GM12874 (cell line): ENCODE measurements around the gene F8.

Experiments used
- TF ChIP-seq, protein P1 (sequence below): IDR thresholded peaks from 2 replicates; pipeline ENCODE4 v1.5.1; 2011; ENCODE audit warnings: low read depth, mild to moderate bottlenecking, control low read depth, low read length, moderate library complexity; ENCODE audit not compliant: insufficient read depth

F8 gene

DNA sequence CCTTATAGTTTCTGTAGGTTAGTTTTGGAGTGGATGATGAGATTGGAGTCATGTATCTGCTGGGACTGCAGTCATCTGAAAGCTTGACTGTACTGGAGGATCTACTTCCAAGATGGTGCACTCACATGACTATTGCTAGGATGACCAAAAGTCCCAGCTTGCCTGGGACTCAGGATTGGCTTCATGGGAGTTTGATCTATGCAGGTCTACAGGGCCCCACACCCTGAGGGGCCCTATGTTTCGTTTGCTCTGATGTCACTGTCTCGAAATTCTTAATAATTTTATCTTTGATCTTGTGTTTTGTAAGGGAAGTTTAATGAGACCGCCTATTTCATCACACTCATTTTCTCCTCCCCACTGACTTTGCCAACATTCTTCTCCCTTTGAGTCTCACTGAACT lies 188.0 kb downstream of the F8 start, which contains the start of gene SMIM9:
Gene SMIM9, minus strand, starts transcription at position 101 of the 400 bp plus-strand sequence. CDS start 3,806 bp downstream, outside the sequence.
- TF ChIP-seq, protein P1, sequence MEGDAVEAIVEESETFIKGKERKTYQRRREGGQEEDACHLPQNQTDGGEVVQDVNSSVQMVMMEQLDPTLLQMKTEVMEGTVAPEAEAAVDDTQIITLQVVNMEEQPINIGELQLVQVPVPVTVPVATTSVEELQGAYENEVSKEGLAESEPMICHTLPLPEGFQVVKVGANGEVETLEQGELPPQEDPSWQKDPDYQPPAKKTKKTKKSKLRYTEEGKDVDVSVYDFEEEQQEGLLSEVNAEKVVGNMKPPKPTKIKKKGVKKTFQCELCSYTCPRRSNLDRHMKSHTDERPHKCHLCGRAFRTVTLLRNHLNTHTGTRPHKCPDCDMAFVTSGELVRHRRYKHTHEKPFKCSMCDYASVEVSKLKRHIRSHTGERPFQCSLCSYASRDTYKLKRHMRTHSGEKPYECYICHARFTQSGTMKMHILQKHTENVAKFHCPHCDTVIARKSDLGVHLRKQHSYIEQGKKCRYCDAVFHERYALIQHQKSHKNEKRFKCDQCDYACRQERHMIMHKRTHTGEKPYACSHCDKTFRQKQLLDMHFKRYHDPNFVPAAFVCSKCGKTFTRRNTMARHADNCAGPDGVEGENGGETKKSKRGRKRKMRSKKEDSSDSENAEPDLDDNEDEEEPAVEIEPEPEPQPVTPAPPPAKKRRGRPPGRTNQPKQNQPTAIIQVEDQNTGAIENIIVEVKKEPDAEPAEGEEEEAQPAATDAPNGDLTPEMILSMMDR: no peak

DNA sequence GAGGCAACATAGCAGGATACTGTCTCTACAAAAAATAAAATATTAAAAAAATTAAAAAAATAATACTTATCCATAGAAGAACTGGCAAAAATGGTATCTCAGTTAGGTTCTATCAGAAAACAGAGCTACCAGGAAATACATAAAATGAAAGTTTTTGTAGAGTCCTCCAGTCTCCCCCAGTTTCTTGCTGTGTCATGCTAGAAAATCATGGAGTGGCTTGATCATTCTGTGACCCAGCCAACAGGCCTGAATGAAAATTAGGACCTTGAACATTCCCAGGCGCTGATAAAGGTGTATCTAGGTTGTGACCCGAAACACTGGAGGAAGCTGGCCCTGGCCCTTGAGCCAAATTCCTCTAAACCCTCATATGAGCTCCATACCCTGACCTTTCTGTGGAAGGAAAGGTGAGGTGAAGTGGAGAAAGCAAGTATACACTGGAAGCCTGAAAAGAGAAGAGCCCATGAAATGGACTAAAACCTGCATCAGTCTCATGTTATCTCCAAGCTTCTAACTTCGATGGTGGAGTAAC lies 188.7 kb downstream of the F8 start:
- TF ChIP-seq, protein P1: no peak

DNA sequence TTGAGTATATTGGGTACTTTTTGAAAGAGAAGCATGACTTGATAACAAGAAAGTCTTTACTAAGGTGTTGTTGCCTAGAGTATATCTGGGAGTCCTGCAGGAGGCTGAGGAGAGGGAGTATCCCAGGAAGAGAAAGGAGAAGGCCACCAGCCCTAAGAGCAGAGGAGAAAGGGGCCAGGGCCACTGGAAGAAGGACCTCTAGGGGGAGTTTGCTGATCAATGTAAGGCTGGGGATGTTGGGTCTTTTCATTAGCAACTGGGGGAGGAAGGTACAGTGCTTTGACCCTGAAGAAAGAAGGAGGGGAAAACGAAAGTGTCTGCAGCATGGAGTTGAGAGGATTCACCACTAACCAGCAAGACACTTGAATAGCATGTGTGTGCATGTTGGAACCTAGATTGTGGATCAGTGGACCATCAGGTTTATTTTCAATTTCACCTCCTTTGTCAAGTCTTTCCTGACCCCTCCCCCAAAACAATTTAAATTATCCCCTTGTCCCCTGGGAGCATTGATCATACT lies 192.5 kb downstream of the F8 start:
- TF ChIP-seq, protein P1: no peak

GRCh38 chrX:154829134-154829533 lies 193.4 kb downstream of the F8 start:
- TF ChIP-seq, protein P1: no peak

DNA sequence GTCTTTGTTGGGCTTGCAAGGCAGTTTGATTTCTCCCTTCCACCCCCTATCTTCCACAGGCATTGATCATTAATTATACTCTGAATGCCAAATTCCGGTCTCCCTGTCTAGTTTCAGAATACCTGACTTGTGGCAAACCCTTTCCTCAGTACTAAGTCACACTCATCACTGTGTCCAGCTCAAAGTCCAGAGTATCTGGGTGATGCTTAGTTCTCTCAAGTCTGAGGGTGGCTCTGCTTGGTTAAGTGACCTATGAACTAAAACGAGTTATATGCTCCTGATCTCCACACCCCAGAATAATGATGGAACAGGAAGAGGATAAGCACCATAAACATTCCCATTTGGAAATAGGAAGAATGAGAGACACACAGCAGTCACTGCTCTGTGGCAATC lies 194.5 kb downstream of the F8 start:
- TF ChIP-seq, protein P1: no peak

GRCh38 chrX:154827194-154828015 lies 195.1 kb downstream of the F8 start:
- TF ChIP-seq, protein P1: no peak

- TF ChIP-seq, protein P1: no peak
Measured at GRCh38 chrX:154824638-154825037, 197.9 kb downstream of the F8 start.
